Gastrocnemius medialis (tissue), 4 donors: Measurements from ENCODE around the gene KDM5B.

ENCODE experiments used
- CTCF ChIP-seq, 5 experiments: fragments of 450-650 bp in 3 of 5; fragments of 200-600 bp in 2 of 5; sonication (generic) in 2 of 5; IDR thresholded peaks in 4 of 5; conservative IDR thresholded peaks in 1 of 5; 1 replicate in 4 of 5; 2 replicates in 1 of 5; pipeline ENCODE4 v1.5.1; 2016 to 2019; ENCODE audit warnings: antibody characterized with exemption in 5 of 5, mild to moderate bottlenecking in 3 of 5, moderate library complexity in 3 of 5
- POLR2A ChIP-seq, 2 donors: fragments of 450-650 bp; IDR thresholded peaks; one replicate each; pipeline ENCODE4 v1.6.1; 2017; ENCODE audit warnings: antibody characterized with exemption in 2 of 2, mild to moderate bottlenecking in 2 of 2, moderate library complexity in 2 of 2

GRCh38 chr1:202710070-202711045, 97.9 kb downstream of the KDM5B start, which contains the start of gene SYT2:
- TF ChIP-seq POLR2A (IDR thresholded peaks at IDR 0.05) (no peak), CTCF (IDR thresholded peaks at IDR 0.05 in 4 of 5, conservative IDR thresholded peaks at IDR 0.05 in 1 of 5) (no peak)
